Fibroblast of lung (primary cell): ENCODE results near the gene PDRG1. TPM values are rescaled to one million over a fixed set of nuclear protein-coding genes. Genes with fewer than 3 reads are reported as not detected.

Source experiments
- DNase-seq, 2 donors: peaks; one replicate each; pipeline versions ENCODE4 v3.0.0 to v3.0.0-alpha.2; 2010; ENCODE audit warnings: low read depth in 2 of 2
- H2AFZ ChIP-seq: 2 replicates; pipeline ENCODE4 v1.5.1; 2012; ENCODE audit warnings: low read length, control low read depth, inconsistent platforms
- H3K27ac ChIP-seq: 2 replicates; pipeline ENCODE4 v1.5.1; 2011; ENCODE audit warnings: low read length, control low read depth; ENCODE audit not compliant: insufficient read depth
- H3K27me3 ChIP-seq: 2 replicates; pipeline ENCODE4 v1.5.1; 2011; ENCODE audit warnings: mild to moderate bottlenecking, low read length; ENCODE audit not compliant: control insufficient read depth, insufficient read depth
- H3K36me3 ChIP-seq: 2 replicates; pipeline ENCODE4 v1.5.1; 2011; ENCODE audit warnings: low read length; ENCODE audit not compliant: control insufficient read depth, insufficient read depth
- H3K4me1 ChIP-seq: 2 replicates; pipeline ENCODE4 v1.5.1; 2011; ENCODE audit warnings: low read length; ENCODE audit not compliant: control insufficient read depth, insufficient read depth; ENCODE audit errors: extremely low read depth
- H3K4me2 ChIP-seq: 2 replicates; pipeline ENCODE4 v1.5.1; 2011; ENCODE audit warnings: low read length, control low read depth; ENCODE audit not compliant: insufficient read depth; ENCODE audit errors: extremely low read depth
- H3K4me3 ChIP-seq, 4 experiments: fragments of 200-600 bp in 1 of 4; sonication (generic) in 1 of 4; replicated peaks in 1 of 4; 2 replicates each; pipeline ENCODE4 v1.5.1; 2011 to 2016; ENCODE audit warnings: low read length in 4 of 4, low read depth in 3 of 4, mild to moderate bottlenecking in 3 of 4, control low read depth in 2 of 4, inconsistent platforms in 1 of 4, mixed read lengths in 1 of 4; ENCODE audit not compliant: insufficient read depth in 1 of 4; ENCODE audit errors: control extremely low read depth in 1 of 4
- H3K79me2 ChIP-seq: 2 replicates; pipeline ENCODE4 v1.5.1; 2012; ENCODE audit warnings: mild to moderate bottlenecking, low read length, inconsistent platforms; ENCODE audit not compliant: control insufficient read depth, insufficient read depth
- H3K9ac ChIP-seq: 2 replicates; pipeline ENCODE4 v1.5.1; 2011; ENCODE audit warnings: mild to moderate bottlenecking, low read length, control low read depth; ENCODE audit not compliant: insufficient read depth
- H3K9me3 ChIP-seq: 2 replicates; pipeline ENCODE4 v1.5.1; 2012; ENCODE audit warnings: low read depth, low read length; ENCODE audit not compliant: control insufficient read depth, insufficient read depth
- H4K20me1 ChIP-seq: 2 replicates; pipeline ENCODE4 v1.5.1; 2011; ENCODE audit warnings: low read length; ENCODE audit not compliant: control insufficient read depth, insufficient read depth; ENCODE audit errors: extremely low read depth
- EZH2 ChIP-seq: IDR thresholded peaks from 2 replicates; pipeline ENCODE4 v1.5.1; 2012; ENCODE audit warnings: low read length, control low read depth, mild to moderate bottlenecking; ENCODE audit errors: missing control alignments
- polyA plus RNA-seq, 2 donors: library from polyadenylated mRNA; depleted of rRNA in 1 of 2; stranded (reverse) in 1 of 2; unstranded in 1 of 2; fragments of >200 nt; gene quantifications; 2 replicates each; pipeline ENCODE4 v1.2.1, GENCODE V29; 2011 to 2012; ENCODE audit warnings: missing spikeins in 1 of 2
- total RNA-seq: library from RNA; depleted of rRNA; stranded (reverse); fragments of >200 nt; gene quantifications from 2 replicates; pipeline ENCODE4 v1.2.1, GENCODE V29; 2014
- TF ChIP-seq, protein P1 (sequence below), 2 donors: IDR thresholded peaks in 1 of 2; conservative IDR thresholded peaks in 1 of 2; 1 replicate in 1 of 2; 2 replicates in 1 of 2; pipeline ENCODE4 v1.5.1; 2011 to 2012; ENCODE audit warnings: low read length in 2 of 2, control low read depth in 1 of 2, inconsistent platforms in 1 of 2, low read depth in 1 of 2, mild to moderate bottlenecking in 1 of 2

The PDRG1 gene
- total and polyA plus RNA-seq, 2 donors (not counting 1 experiment from before 2014, with no cell fraction given): 5.4 to 14.0 TPM

DNA sequence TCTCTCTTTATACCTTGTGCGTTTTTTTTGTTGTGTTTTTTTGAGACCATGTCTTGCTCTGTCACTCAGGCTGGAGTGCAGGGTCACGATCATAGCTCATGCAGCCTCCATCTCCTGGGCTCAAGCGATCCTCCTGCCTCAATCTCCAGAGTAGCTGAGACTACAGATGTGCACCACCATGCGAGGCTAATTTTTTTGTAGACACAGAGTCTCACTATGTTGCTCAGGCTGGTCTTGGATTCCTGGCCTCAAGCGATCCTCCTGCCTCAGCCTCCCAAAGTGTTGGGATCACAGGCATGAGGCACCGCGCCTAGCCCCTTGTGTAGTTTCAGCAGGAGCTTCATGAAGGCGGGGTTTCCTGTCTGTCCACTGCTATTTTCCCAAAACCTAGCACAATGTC is 27.3 kb downstream of the PDRG1 start:
- no peak overlapping the region for H3K4me3 ChIP-seq
- H3K27ac ChIP-seq: no peak overlapping the region
- H2AFZ ChIP-seq: no peak overlapping the region
- H3K4me1 ChIP-seq: no peaks in the 10 kb centered on the region
- no peak for TF ChIP-seq EZH2
- TF ChIP-seq, protein P1, sequence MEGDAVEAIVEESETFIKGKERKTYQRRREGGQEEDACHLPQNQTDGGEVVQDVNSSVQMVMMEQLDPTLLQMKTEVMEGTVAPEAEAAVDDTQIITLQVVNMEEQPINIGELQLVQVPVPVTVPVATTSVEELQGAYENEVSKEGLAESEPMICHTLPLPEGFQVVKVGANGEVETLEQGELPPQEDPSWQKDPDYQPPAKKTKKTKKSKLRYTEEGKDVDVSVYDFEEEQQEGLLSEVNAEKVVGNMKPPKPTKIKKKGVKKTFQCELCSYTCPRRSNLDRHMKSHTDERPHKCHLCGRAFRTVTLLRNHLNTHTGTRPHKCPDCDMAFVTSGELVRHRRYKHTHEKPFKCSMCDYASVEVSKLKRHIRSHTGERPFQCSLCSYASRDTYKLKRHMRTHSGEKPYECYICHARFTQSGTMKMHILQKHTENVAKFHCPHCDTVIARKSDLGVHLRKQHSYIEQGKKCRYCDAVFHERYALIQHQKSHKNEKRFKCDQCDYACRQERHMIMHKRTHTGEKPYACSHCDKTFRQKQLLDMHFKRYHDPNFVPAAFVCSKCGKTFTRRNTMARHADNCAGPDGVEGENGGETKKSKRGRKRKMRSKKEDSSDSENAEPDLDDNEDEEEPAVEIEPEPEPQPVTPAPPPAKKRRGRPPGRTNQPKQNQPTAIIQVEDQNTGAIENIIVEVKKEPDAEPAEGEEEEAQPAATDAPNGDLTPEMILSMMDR (conservative IDR thresholded peaks at IDR 0.05 in 1 of 2, IDR thresholded peaks at IDR 0.05 in 1 of 2; ENCODE audit: low read depth in 1 of 2, low read length in 2 of 2): no peak
- no peak overlapping the region for H3K4me2 ChIP-seq
- no peaks in the 10 kb centered on the region for H3K36me3 ChIP-seq
- H3K79me2 ChIP-seq: no peaks in the 10 kb centered on the region
- peaks cover 8% of the 10 kb centered on the region for H3K27me3 ChIP-seq
- DNase-seq: no peak
- peaks cover 1% of the 10 kb centered on the region for H4K20me1 ChIP-seq
- no peaks in the 10 kb centered on the region for H3K9me3 ChIP-seq
- no peak overlapping the region for H3K9ac ChIP-seq

GRCh38 chr20:31923388-31924331 is 28.2 kb downstream of the PDRG1 start:
- no peak for DNase-seq
- peaks cover 7% of the 10 kb centered on the region for H3K27me3 ChIP-seq
- no peaks in the 10 kb centered on the region for H3K4me1 ChIP-seq
- no peaks in the 10 kb centered on the region for H3K36me3 ChIP-seq
- no peak overlapping the region for H2AFZ ChIP-seq
- no peak overlapping the region for H3K9ac ChIP-seq
- H3K4me3 ChIP-seq: no peak overlapping the region
- no peak overlapping the region for H3K4me2 ChIP-seq
- peaks cover 1% of the 10 kb centered on the region for H4K20me1 ChIP-seq
- TF ChIP-seq EZH2: no peak
- H3K27ac ChIP-seq: no peak overlapping the region
- H3K79me2 ChIP-seq: no peaks in the 10 kb centered on the region
- H3K9me3 ChIP-seq: no peaks in the 10 kb centered on the region

GRCh38 chr20:31922588-31922987 is 29.3 kb downstream of the PDRG1 start:
- Histone ChIP-seq H2AFZ (no peak overlapping the region), H3K27ac (no peak overlapping the region), H3K4me2 (no peak overlapping the region), H3K4me3 (no peak overlapping the region), H3K79me2 (no peaks in the 10 kb centered on the region), H4K20me1 (peaks cover 1% of the 10 kb centered on the region), H3K9ac (no peak overlapping the region), H3K4me1 (no peaks in the 10 kb centered on the region), H3K36me3 (no peaks in the 10 kb centered on the region), H3K9me3 (no peaks in the 10 kb centered on the region), H3K27me3 (peaks cover 7% of the 10 kb centered on the region)
- DNase-seq: no peak
- TF ChIP-seq, protein P1 (conservative IDR thresholded peaks at IDR 0.05 in 1 of 2, IDR thresholded peaks at IDR 0.05 in 1 of 2; ENCODE audit: low read depth in 1 of 2, low read length in 2 of 2): no peak
- TF ChIP-seq EZH2: no peak
